KMS-11 (cell line): ENCODE measurements around the gene RAB4B.
"Not testable (repeated sequence)": the region's sequence is repeated elsewhere in the genome, so short reads cannot be mapped to it uniquely, and the experiment has no call there.

Experiments
- H2AFZ ChIP-seq: fragments of 200-600 bp; sonication (generic); 2 replicates; pipeline ENCODE4 v1.6.1; 2016; ENCODE audit warnings: antibody characterized with exemption, mixed run types, low read depth
- H3K27ac ChIP-seq: fragments of 200-600 bp; sonication (generic); 2 replicates; pipeline ENCODE4 v1.6.1; 2016; ENCODE audit warnings: mild to moderate bottlenecking, mixed run types
- H3K27me3 ChIP-seq: fragments of 200-600 bp; sonication (generic); 2 replicates; pipeline ENCODE4 v1.6.1; 2017; ENCODE audit warnings: mild to moderate bottlenecking, low read depth, mixed run types, moderate library complexity; ENCODE audit not compliant: insufficient read depth
- H3K36me3 ChIP-seq: fragments of 200-600 bp; sonication (generic); 2 replicates; pipeline ENCODE4 v1.6.1; 2017; ENCODE audit warnings: mild to moderate bottlenecking, mixed run types; ENCODE audit not compliant: insufficient read depth
- H3K4me1 ChIP-seq: fragments of 200-600 bp; sonication (generic); 2 replicates; pipeline ENCODE4 v1.6.1; 2016; ENCODE audit warnings: mild to moderate bottlenecking, low read depth, mixed run types; ENCODE audit not compliant: poor library complexity, severe bottlenecking
- H3K4me2 ChIP-seq: fragments of 200-600 bp; sonication (generic); 2 replicates; pipeline ENCODE4 v1.7.0; 2016; ENCODE audit warnings: mild to moderate bottlenecking, mixed run types
- H3K4me3 ChIP-seq: fragments of 200-600 bp; sonication (generic); IDR thresholded peaks from 2 replicates; pipeline ENCODE4 v1.6.1; 2017; ENCODE audit warnings: low read depth, low read length, mixed read lengths; ENCODE audit not compliant: insufficient read depth
- H3K79me2 ChIP-seq: fragments of 200-600 bp; sonication (generic); 2 replicates; pipeline ENCODE4 v1.6.1; 2016; ENCODE audit warnings: low read depth, mixed run types; ENCODE audit not compliant: insufficient read depth
- H3K9ac ChIP-seq: fragments of 200-600 bp; sonication (generic); 2 replicates; pipeline ENCODE4 v1.6.1; 2016; ENCODE audit warnings: mild to moderate bottlenecking, mixed run types
- H4K20me1 ChIP-seq: fragments of 200-600 bp; sonication (generic); 2 replicates; pipeline ENCODE4 v1.6.1; 2016; ENCODE audit warnings: mild to moderate bottlenecking, mixed run types; ENCODE audit not compliant: insufficient read depth
- TF ChIP-seq, protein P1 (sequence below): fragments of 200-600 bp; sonication (generic); conservative IDR thresholded peaks from 2 replicates; pipeline ENCODE4 v1.6.1; 2017; ENCODE audit warnings: low read depth, mild to moderate bottlenecking, antibody characterized with exemption, low read length, moderate library complexity, mixed read lengths

RAB4B gene

GRCh38 chr19:40822161-40822560, 44.1 kb downstream of the RAB4B start:
- H3K4me1 ChIP-seq = peaks cover 18% of the 10 kb centered on the region
- H3K9ac ChIP-seq = no peak overlapping the region
- no peak overlapping the region for H3K4me2 ChIP-seq
- no peaks in the 10 kb centered on the region for H3K36me3 ChIP-seq
- no peak overlapping the region for H3K4me3 ChIP-seq
- no peak overlapping the region for H2AFZ ChIP-seq
- H3K27me3 ChIP-seq = no peaks in the 10 kb centered on the region
- no peak overlapping the region for H3K27ac ChIP-seq
- no peaks in the 10 kb centered on the region for H3K79me2 ChIP-seq
- H4K20me1 ChIP-seq = no peaks in the 10 kb centered on the region
- TF ChIP-seq, protein P1, sequence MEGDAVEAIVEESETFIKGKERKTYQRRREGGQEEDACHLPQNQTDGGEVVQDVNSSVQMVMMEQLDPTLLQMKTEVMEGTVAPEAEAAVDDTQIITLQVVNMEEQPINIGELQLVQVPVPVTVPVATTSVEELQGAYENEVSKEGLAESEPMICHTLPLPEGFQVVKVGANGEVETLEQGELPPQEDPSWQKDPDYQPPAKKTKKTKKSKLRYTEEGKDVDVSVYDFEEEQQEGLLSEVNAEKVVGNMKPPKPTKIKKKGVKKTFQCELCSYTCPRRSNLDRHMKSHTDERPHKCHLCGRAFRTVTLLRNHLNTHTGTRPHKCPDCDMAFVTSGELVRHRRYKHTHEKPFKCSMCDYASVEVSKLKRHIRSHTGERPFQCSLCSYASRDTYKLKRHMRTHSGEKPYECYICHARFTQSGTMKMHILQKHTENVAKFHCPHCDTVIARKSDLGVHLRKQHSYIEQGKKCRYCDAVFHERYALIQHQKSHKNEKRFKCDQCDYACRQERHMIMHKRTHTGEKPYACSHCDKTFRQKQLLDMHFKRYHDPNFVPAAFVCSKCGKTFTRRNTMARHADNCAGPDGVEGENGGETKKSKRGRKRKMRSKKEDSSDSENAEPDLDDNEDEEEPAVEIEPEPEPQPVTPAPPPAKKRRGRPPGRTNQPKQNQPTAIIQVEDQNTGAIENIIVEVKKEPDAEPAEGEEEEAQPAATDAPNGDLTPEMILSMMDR = no peak

GRCh38 chr19:40822704-40823553, 44.9 kb downstream of the RAB4B start:
- H3K27ac ChIP-seq, H3K36me3 ChIP-seq, H3K4me2 ChIP-seq, H3K9ac ChIP-seq, H2AFZ ChIP-seq, H3K4me3 ChIP-seq, H4K20me1 ChIP-seq, H3K27me3 ChIP-seq, H3K79me2 ChIP-seq: not testable (repeated sequence)
- peaks cover 14% of the 10 kb centered on the region for H3K4me1 ChIP-seq

- H4K20me1 ChIP-seq, H3K4me2 ChIP-seq, H3K27me3 ChIP-seq, H3K79me2 ChIP-seq, H3K4me3 ChIP-seq, H3K27ac ChIP-seq, H2AFZ ChIP-seq, H3K9ac ChIP-seq, H3K4me1 ChIP-seq, H3K36me3 ChIP-seq: not testable (repeated sequence)
Measured at GRCh38 chr19:40824916-40825315, 46.9 kb downstream of the RAB4B start.

- not testable (repeated sequence) for H3K4me2 ChIP-seq, H3K79me2 ChIP-seq, H3K27ac ChIP-seq, H3K9ac ChIP-seq, H3K36me3 ChIP-seq, H3K27me3 ChIP-seq, H3K4me3 ChIP-seq, H2AFZ ChIP-seq, H3K4me1 ChIP-seq, H4K20me1 ChIP-seq
Measured at GRCh38 chr19:40825460-40826095, 47.5 kb downstream of the RAB4B start.

- not testable (repeated sequence) for H3K9ac ChIP-seq, H3K4me3 ChIP-seq, H3K36me3 ChIP-seq, H3K27me3 ChIP-seq, H3K79me2 ChIP-seq, H3K27ac ChIP-seq, H4K20me1 ChIP-seq, H3K4me2 ChIP-seq, H3K4me1 ChIP-seq, H2AFZ ChIP-seq
Measured at GRCh38 chr19:40826312-40826698, 48.3 kb downstream of the RAB4B start.

DNA sequence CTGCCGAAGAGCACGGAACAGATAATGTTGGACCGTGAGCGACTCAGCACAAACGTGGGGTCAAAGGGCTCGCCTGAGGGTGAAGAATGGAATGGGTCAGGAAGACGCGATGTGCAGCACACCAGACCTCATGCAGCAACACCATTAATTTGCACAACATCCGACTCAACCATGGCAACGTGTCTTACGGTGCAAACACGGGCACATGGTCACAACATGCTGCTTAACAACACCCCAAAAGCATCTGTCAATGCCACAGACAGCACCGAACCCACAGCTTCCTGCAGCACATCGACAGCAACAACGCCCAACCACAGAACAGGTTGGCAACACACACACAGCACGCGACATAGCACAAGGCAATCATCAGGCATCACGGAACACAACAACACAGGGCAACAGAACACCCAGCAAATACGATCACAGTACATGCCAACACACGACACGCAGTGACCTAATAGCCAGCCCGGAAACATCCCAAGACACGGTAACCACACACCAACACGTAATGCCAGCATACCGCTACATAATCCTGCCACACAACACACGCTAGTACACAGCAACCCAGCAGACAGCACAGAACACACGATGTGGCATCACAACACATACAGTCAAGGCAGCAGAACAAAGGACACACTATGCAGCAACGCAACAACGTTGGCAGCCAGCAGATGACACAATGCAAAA, 48.8 kb downstream of the RAB4B start:
- not testable (repeated sequence) for H3K27me3 ChIP-seq, H3K36me3 ChIP-seq, H2AFZ ChIP-seq, H3K4me3 ChIP-seq, H3K4me1 ChIP-seq, H3K27ac ChIP-seq, H3K79me2 ChIP-seq, H3K4me2 ChIP-seq, H3K9ac ChIP-seq, H4K20me1 ChIP-seq
